ENCODE measurements around the gene MKI67. TPM values are rescaled to one million over a fixed set of nuclear protein-coding genes. Genes with fewer than 3 reads are reported as not detected.

Gene MKI67
- total RNA-seq, 1 donor from 2014 or later, result 2.1 TPM

GRCh38 chr10:128091636-128092210 lies 34.5 kb downstream of the MKI67 start:
- ATAC-seq (no peak), DNase-seq (no peak)

GRCh38 chr10:128087884-128088709 lies 38.1 kb downstream of the MKI67 start:
- ATAC-seq (peak; percentile 43), DNase-seq (no peak)
- intact Hi-C loops (cut with DNase I), result no loop called here
- peaks cover 14% of the 10 kb centered on the region for H3K36me3 ChIP-seq
- no peak overlapping the region for H3K4me3 ChIP-seq
- H3K27ac ChIP-seq, result no peak overlapping the region
- H3K9me3 ChIP-seq, result no peaks in the 10 kb centered on the region
- no peaks in the 10 kb centered on the region for H3K4me1 ChIP-seq
- no peaks in the 10 kb centered on the region for H3K27me3 ChIP-seq
- no peak for TF ChIP-seq CTCF (IDR thresholded peaks at IDR 0.05)

More at GRCh38 chr10:128091636-128092210, 34.5 kb downstream of the MKI67 start:
- Histone ChIP-seq H3K36me3 (no peaks in the 10 kb centered on the region), H3K4me1 (no peaks in the 10 kb centered on the region), H3K4me3 (no peak overlapping the region), H3K27me3 (no peaks in the 10 kb centered on the region), H3K9me3 (no peaks in the 10 kb centered on the region), H3K27ac (no peak overlapping the region)
- TF ChIP-seq CTCF (IDR thresholded peaks at IDR 0.05), result no peak
- intact Hi-C loops (cut with DNase I), result no loop called here

- H3K27me3 ChIP-seq, result no peaks in the 10 kb centered on the region
- H3K4me3 ChIP-seq, result no peak overlapping the region
- intact Hi-C loops (cut with DNase I), result no loop called here
- no peak for DNase-seq
- H3K36me3 ChIP-seq, result peaks cover 22% of the 10 kb centered on the region
- H3K27ac ChIP-seq, result no peak overlapping the region
- H3K9me3 ChIP-seq, result no peaks in the 10 kb centered on the region
- ATAC-seq, result no peak
- TF ChIP-seq CTCF (IDR thresholded peaks at IDR 0.05), result no peak
- H3K4me1 ChIP-seq, result no peaks in the 10 kb centered on the region
Observed at GRCh38 chr10:128087146-128087883, 38.9 kb downstream of the MKI67 start.

- no peak overlapping the region for H3K27ac ChIP-seq
- TF ChIP-seq CTCF (IDR thresholded peaks at IDR 0.05), result no peak
- intact Hi-C loops (cut with DNase I), result no loop called here
- H3K9me3 ChIP-seq, result no peaks in the 10 kb centered on the region
- DNase-seq, result peak; percentile 53
- ATAC-seq, result peak; percentile 30
- H3K27me3 ChIP-seq, result no peaks in the 10 kb centered on the region
- no peaks in the 10 kb centered on the region for H3K4me1 ChIP-seq
- peaks cover 28% of the 10 kb centered on the region for H3K36me3 ChIP-seq
- H3K4me3 ChIP-seq, result no peak overlapping the region
Observed at GRCh38 chr10:128086003-128086863, 40.0 kb downstream of the MKI67 start.

GRCh38 chr10:128084991-128085390 lies 41.2 kb downstream of the MKI67 start:
- DNase-seq (peak; percentile 11), ATAC-seq (no peak)
- Histone ChIP-seq H3K9me3 (no peaks in the 10 kb centered on the region), H3K4me1 (no peaks in the 10 kb centered on the region), H3K27me3 (no peaks in the 10 kb centered on the region), H3K36me3 (peaks cover 37% of the 10 kb centered on the region), H3K27ac (no peak overlapping the region), H3K4me3 (no peak overlapping the region)
- no peak for TF ChIP-seq CTCF (IDR thresholded peaks at IDR 0.05)
- intact Hi-C loops (cut with DNase I), result no loop called here
